Inferior parietal cortex (tissue), 1 donor: ENCODE results near the gene CCDC192.

Experiments used
- DNase-seq: peaks from one replicate; pipeline ENCODE4 v3.0.0-alpha.2; 2016; ENCODE audit errors: extremely low spot score

CCDC192 gene

GRCh38 chr5:127810707-127811490 lies 107.7 kb downstream of the CCDC192 start:
- no peak for DNase-seq

GRCh38 chr5:127812570-127812969 lies 109.4 kb downstream of the CCDC192 start:
- DNase-seq, result no peak

- DNase-seq, result no peak
Observed at GRCh38 chr5:127813633-127814587, 110.7 kb downstream of the CCDC192 start.

- DNase-seq, result no peak
Observed at GRCh38 chr5:127814588-127814973, 111.4 kb downstream of the CCDC192 start.

- DNase-seq, result no peak
Observed at GRCh38 chr5:127820910-127821553, 117.8 kb downstream of the CCDC192 start.

GRCh38 chr5:127821896-127822295 lies 118.7 kb downstream of the CCDC192 start:
- DNase-seq, result no peak

GRCh38 chr5:127824126-127824525 lies 120.9 kb downstream of the CCDC192 start:
- DNase-seq, result no peak

- no peak for DNase-seq
Observed at GRCh38 chr5:127826011-127826410, 122.8 kb downstream of the CCDC192 start.

GRCh38 chr5:127827451-127827850 lies 124.3 kb downstream of the CCDC192 start:
- no peak for DNase-seq

GRCh38 chr5:127830157-127830556 lies 127.0 kb downstream of the CCDC192 start:
- DNase-seq, result no peak

GRCh38 chr5:127830829-127831598 lies 127.8 kb downstream of the CCDC192 start:
- DNase-seq, result no peak

- DNase-seq, result no peak
Observed at GRCh38 chr5:127832067-127832466, 128.9 kb downstream of the CCDC192 start.

GRCh38 chr5:127834094-127834531 lies 130.9 kb downstream of the CCDC192 start:
- peak; percentile 34 for DNase-seq

- DNase-seq, result no peak
Observed at GRCh38 chr5:127834554-127834953, 131.4 kb downstream of the CCDC192 start.

- DNase-seq, result no peak
Observed at GRCh38 chr5:127838661-127839060, 135.5 kb downstream of the CCDC192 start.

- DNase-seq, result no peak
Observed at GRCh38 chr5:127839072-127839471, 135.9 kb downstream of the CCDC192 start.

GRCh38 chr5:127839496-127840197 lies 136.5 kb downstream of the CCDC192 start:
- no peak for DNase-seq

GRCh38 chr5:127840198-127840524 lies 137.0 kb downstream of the CCDC192 start:
- DNase-seq, result no peak

GRCh38 chr5:127840809-127841208 lies 137.6 kb downstream of the CCDC192 start:
- DNase-seq, result no peak

- DNase-seq, result peak; percentile 70
Observed at GRCh38 chr5:127844581-127845021, 141.4 kb downstream of the CCDC192 start.

- DNase-seq, result no peak
Observed at GRCh38 chr5:127846884-127847283, 143.7 kb downstream of the CCDC192 start.
